Stimulated activated CD4-positive, alpha-beta T cell treated with anti-CD3 and anti-CD28 coated beads, Interleukin-2, amount 100 ng/mL, for 48 hours (primary cell): ENCODE measurements around the gene FNDC3A.
"Not testable (repeated sequence)": the region's sequence is repeated elsewhere in the genome, so short reads cannot be mapped to it uniquely, and the experiment has no call there.

ENCODE experiments used
- DNase-seq, 2 donors: peaks; one replicate each; pipeline ENCODE4 v3.0.0-alpha.2; 2020

The FNDC3A gene

DNA sequence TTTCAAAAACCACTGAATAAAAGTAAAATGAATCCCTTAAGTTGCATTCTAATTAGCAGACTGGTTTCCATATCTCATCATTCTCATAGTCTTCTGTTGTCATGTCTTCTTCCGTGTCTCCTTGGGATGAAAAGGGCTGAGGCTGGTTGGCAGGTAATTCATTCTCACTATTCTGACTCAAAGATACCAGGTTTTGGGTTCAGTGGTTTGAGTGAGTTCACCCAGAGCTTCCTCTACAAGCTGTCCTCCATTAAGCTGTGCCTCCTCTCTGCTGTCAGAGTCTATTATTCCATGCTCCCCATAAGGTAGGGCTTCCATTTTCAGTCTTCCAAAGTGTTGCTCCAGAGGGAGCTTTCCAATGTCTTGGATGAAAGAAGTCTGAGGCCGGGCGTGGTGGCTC is 68.3 kb downstream of the FNDC3A start:
- DNase-seq, result no peak

DNA sequence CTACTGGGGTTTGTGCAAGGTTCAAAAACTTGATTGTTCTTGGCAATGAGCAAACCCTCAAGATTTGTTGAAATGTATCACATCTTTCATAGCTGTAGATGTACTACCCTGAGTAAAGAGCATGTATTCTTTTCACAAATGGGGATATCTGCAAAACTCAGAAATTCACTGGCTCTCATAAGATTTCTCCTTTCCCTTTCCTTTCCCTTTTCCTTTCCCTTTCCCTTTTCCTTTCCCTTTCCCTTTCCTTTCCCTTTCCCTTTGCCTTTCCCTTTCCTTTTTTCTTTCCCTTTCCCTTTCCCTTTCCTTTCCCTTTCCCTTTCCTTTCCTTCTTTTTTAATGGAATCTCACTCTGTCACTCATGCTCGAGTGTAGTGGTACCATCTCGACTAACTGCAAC is 69.1 kb downstream of the FNDC3A start:
- DNase-seq, result no peak

DNA sequence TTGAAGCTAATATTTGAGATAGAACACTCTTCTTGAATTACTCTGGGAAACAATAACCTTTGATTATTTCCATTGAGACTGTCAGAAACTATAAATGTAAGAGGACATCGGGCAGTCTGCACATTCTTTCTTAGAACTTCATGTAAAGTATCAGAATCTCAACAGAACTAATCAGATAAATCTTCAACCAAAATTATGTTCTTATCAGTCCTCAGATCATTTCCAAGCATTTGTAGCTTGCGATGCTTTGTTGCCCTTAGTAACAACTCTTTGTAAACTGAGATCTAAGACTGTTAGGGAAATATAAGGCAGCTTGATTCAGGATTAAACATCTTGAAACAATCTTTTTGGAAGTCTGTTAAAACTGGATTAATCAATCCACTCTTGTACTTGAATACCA is 70.3 kb downstream of the FNDC3A start:
- no peak for DNase-seq

DNA sequence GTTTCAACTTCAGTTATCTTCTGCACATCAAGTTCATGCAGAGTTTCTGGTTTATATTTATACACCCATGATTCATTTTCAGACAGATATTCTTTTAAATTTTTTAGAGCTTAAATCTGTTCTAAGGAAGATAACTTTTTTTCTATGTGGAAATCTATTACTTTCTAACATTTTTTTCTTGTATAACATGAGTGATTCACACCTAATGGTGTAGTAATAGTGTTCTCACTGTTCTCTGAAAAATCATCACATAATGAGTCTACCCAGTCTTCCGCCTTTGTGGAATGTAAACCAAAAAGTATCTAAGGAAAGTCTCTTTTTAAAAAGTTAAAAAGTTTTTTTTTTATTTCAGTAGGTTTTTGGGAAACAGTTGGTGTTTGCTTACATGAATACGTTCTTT is 70.8 kb downstream of the FNDC3A start:
- no peak for DNase-seq

DNA sequence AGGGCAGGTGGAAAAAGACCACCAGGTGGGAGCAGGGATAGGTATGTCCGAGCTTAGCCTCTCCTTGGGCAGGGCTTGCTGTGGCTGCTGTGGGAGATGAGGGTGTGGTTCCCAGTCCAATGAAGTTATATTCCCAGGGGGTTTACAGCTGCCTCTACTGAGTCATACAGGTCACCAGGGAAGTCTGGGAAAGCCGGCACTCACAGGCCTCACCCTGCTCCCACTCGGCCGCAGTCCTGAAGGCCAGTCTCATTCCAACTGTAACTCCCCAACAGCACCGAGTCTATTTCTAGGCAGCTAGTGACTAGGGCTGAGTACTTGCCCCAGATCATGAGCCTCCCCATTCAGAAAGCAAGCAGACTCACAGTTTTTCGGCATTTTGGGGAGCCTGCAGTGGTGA is 77.1 kb downstream of the FNDC3A start:
- DNase-seq, result no peak

DNA sequence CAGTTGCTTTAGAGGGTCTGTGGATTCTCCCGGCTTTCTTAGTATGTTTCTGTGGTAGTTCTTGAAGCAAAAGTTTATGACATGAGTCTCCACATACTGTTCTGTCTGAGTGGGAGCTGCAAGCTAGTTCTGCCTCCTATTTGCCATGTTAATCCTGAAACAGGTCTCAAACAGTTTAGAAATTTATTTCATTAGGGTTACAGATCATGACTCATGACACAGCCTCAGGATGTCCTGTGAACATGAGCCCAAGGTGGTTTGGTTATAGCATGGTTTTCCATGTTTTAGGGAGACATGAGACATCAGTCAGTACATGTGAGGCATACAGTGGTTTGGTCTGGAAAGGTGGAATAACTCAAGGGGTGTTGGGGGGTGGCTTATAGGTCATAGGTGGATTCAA is 77.5 kb downstream of the FNDC3A start:
- no peak for DNase-seq

DNA sequence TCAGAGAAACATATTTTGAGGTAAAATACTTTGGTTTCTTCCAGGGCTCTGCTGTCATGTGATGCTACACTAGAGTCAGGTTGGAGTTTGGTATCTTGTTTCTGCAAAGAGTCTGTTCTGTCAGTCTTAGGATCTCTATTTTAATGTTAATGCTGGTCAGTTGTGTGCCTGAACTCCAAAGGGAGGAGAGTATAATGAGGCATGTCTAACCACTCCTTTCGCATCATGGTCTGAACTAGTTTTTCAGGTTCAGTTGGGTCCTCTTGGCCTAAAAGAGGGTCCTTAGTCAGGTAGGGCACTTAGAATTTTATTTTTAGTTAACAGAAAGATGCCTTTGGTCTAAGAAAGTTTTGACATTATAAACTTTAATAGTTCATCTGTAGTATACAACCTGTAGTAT is 78.2 kb downstream of the FNDC3A start:
- no peak for DNase-seq

DNA sequence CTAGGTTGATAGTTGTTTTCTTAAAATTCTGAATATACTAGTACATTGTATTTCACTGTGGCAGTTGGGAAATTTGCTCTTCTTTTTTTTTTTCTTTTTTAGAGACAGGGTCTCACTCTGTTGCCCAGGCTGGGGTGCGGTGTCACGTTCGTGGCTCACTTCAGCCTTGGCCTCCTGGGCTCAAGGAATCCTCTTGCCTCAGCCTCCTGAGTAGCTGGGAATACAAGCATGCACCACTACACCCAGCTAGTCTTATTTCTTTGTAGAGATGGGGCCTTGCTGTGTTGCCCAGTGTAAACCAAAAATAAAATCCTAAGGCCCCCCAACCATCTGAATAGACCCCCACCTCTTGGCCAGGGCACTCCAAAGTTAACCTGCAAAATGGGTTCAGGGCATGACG is 79.3 kb downstream of the FNDC3A start:
- no peak for DNase-seq

DNA sequence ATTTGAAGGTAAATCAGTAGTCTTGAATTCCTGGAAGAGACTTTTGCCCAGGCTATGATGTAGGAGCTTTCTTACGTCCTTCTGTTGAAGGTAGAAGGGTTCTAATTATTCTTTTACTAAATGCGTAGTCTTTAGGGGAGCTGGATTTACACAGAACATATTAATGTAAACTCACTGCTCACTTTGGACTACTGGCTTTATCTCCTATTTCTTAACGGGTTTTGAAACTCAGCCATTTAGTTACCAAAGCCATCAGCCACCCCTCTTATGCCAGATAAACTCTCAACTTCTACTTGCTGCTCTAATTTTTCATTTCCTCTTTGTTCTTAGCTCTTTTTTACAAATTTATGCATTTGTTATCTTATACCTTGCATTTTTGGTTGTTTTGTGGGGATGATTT is 81.5 kb downstream of the FNDC3A start:
- no peak for DNase-seq

DNA sequence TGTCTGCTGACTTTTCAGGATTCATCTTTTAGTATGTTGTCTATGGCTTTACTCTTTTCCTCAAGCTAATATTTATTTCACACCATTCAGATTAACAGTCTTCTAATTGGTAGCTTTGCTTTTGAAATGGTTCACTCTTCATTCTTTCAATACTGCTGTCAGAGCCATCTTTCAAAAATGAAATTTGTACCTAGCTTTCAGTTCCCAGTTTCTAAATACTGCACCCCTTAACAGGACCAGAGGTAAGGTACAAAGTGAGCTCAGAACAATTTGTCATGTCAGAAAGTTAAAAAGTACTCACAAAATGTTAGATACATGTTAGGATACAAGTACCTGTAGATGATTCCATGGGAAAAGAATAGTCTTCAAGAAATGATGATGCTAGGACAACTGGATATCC is 83.0 kb downstream of the FNDC3A start:
- no peak for DNase-seq

DNA sequence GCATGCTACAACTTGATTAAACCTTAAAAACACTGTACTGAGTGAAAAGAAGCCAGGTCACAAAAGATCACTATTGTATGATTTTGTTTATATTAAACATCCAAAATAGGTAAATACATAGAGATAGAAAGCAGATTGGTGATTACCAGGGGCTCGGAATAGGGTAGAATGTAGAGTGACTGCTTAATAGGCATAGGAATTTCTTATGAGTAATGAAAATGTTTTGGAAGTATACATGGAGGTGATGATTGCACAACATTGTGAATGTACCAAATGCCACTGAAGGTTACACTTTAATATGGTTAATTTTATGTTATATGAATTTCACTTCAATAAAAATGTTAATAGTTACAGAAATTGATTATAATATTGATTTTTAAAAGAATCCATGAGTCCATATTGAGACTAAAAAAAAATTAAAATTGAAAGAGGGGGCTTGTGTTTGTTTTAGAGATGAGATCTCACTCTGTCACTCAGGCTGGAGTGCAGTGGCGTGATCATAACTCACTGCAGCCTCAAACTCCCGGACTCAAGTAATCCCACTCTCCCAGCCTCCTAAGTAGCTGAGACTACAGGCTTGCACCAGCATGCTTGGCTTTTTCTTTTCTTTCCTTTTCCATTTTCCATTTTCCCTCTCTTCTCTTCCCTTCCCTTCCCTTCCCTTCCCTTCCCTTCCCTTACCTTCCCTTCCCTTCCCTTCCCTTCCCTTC is 85.1 kb downstream of the FNDC3A start:
- no peak for DNase-seq

DNA sequence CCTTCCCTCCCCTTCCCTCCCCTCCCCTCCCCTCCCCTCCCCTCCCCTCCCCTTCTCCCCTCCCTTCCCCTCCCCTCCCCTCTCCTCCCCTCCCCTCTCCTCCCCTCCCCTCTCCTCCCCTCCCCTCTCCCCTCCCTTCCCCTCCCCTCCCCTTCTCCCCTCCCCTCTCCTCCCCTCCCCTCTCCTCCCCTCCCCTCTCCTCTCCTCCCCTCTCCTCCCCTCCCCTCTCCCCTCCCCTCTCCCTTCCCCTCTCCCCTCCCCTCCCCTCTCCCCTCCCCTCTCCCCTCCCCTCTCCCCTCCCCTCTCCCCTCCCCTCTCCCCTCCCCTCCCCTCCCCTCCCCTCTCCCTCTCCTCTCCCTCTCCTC is 85.7 kb downstream of the FNDC3A start:
- not testable (repeated sequence) for DNase-seq

DNA sequence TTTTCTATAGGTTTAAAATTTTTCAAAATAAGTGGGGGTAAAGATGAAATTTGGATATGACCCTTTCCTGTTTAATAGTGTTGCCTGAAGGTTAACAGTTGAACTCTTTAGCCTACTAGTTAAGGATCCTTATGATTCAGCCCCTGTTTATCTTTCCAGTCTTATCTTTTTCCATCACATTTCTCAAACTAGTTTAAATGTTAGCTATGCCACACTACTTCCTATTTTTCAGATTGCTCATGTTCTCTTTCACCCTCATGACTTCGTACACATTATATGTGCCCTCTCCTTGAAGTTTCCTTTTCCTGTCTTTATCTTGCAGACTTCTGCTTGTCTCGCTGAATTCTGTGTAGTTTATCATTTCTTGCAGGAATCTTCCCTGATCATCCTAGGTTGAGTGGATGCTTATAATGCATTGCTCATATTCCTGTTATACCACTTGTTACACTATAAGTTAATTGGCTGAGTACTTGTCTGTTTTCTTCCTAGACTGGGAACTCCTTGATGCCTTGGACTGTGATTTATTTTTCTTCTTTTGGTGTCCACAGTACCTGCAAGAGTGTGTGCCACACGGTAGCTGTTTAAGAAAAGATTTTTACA is 86.7 kb downstream of the FNDC3A start:
- DNase-seq, result no peak

DNA sequence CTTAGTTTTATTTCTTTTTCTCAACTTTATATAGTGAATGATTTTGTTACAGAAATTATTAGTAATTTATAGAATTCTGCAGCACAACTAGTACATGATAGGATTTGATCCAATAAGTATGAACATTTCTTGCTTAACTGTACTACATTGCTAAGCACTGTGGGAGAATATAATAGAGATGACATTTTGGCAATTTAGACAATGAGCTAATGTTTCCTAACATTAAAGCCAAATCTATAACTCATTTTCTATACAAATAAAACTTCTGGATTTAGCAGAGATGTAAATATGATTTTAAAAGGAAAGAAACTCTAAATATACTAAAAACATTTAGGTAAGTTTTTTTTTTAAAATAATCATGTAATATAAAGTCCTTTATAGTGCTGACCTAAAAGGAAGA is 87.3 kb downstream of the FNDC3A start:
- DNase-seq, result no peak

DNA sequence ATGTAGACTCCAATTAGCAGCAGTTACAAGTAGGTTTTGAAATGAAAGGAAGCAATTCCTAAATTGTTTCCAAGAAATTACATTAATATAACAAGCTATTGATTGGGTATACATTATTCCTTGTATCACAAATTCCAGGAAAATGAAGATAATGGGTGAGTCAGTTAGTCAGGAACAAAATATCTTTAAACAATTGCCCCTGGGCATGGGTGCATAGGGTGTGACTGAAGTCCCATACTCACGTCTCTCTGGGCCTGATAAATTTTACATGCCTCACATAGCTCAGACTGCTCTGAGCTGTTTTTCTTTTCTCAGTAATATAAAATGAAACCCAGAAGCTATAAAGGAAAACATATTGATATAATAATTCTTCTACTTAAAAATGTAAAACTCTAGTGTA is 87.8 kb downstream of the FNDC3A start:
- DNase-seq, result no peak

DNA sequence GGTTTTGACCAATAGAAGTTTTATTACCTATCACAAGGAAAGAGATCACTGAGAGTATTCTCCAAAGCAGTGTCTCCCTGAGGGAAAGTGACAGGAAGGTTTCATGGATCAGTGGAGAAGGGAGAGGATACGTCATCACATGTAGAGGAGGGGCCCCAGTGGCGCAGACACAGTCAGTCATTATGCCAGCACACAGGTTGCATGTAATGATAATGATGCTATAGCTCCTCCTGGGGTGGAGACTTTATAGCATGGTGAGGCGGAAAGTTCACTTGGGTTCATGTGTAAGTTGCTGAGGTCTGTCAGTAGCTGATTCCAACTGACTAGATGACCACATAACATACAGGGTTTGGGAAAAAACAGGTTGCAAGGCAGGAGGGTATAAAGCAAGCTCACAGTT is 88.8 kb downstream of the FNDC3A start:
- DNase-seq, result no peak

DNA sequence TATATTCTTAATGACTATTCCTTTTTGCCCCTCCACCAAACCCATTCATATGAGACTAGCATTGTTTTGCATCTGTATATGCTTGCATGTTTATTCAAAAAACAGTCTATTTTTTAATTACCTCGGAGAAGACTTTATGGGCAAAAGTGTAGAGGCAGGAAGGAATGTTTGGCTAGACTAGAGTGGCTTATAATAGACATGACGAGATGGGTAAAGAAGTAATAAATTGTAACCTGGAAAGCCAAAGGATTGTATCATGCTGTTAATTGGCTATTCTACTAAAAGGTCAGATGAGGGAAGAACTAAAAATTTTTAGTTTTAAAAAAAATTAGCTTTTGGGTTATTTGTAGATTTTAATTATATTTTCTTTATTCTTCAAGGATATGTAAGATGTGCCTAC is 91.1 kb downstream of the FNDC3A start:
- DNase-seq, result no peak

DNA sequence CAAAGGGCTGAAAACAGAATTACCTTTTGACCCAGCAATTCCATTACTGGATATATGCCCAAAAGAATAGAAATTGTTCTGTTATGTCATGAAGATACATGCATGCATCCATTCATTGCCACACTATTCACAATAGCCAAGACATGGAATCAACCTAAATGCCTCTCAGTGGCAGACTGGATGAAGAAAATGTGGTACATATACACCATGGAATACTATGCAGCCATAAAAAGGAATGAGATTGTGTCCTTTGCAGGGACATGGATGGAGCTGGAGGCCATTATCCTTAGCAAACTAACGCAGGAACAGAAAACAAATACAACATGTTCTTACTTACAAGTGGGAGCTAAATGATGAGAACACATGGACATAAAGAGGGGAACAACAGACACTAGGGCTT is 92.8 kb downstream of the FNDC3A start:
- DNase-seq, result not testable (repeated sequence)

DNA sequence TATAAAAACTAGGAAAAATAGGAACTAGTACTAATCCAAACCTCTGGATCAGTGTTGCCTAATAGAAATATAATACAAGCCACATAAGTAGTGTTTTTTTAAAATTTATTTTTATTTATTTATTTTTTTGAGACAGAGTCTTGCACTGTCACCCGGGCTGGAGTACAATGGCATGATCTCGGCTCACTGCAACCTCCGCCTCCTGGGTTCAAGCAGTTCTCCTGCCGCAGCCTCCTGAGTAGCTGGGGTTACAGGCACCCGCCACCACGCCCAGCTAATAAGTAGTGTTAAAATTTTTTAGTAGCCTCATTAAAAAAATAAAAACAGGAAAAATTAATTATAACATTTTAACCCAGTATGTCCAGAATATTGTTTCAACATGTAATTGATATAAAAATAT is 94.3 kb downstream of the FNDC3A start:
- not testable (repeated sequence) for DNase-seq

DNA sequence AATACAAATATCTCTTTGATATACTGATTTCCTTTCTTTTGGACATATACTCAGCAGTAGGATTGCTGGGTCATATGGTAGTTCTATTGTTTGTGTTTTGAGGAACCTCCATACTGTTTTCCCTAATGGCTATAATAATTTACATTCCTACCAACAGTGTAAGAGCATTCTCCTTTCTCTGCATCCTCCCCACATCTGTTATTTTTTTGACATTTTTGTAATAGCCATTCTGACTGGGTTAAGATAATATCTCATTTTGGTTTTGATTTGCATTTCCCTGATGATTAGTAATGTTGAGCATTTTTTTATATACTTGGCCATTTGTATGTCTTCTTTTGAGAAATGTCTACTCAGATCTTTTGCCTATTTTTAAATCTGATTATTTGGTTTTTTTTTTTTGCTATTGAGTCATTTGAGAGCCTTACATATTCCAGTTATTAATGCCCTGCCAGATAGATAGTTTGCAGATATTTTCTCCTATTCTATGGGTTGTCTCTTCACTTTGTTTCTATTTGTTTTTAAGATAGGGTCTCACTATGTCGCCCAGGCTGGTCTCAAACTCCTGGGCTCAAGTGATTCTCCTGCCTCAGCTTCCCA is 95.7 kb downstream of the FNDC3A start:
- DNase-seq, result no peak

DNA sequence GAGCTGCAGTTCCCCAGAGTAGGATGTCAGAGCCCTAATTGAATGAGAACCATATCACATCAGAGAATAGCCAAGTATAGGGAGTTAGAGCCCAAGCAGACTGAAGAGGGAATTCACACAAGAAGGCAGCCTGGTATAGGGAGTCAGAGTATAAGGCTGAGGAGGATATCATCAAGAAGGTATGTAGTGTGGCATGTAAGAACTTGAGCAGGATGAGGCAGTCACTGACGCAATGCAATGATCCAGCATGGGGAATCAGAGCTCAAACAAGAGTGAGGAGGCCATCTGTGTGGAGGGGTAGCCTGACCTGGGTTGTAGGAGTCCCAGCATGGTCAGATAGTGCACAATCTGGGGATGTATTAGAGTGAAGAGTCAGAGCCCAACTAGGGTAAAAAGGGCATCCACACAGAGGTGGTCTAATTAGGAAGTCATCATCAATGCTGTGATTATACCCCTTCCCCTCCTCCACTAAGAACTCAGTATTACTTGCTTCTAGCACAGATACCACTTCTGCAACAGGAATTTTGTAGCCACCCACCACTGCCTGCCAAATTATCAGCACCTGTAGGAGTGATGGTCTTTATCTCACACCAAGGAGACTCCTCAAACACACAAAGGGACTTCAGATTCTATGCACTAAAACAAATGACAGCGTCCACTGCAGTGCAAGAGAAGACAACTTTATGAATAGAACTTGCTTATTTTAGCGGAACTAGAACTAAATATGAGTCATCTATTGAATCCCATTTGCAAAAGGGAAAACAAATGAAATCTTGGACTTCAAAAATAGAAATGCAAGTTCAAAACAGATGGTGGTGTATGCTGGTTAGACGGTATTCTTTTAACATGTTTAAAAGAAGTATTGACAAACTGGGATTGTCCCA is 107.2 kb downstream of the FNDC3A start:
- no peak for DNase-seq

DNA sequence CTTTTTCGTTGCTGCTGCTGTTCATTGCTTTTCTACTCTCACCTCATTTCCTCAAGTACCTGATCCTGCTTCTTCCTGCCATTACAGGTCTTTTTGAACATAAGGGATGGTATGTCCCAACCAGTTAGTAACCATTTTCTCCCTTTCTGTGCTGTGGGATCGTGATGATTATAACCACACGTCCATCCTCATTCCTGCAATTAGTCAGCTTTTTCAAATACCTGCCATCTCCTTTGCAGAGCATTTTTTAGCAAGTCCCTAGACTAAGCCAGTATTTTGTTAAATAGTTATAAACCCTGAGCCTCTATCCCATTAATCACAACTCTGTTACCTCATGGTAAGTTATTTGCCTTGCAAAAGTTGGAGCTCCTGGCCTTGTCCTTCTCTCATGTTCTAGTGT is 109.2 kb downstream of the FNDC3A start:
- DNase-seq, result no peak

DNA sequence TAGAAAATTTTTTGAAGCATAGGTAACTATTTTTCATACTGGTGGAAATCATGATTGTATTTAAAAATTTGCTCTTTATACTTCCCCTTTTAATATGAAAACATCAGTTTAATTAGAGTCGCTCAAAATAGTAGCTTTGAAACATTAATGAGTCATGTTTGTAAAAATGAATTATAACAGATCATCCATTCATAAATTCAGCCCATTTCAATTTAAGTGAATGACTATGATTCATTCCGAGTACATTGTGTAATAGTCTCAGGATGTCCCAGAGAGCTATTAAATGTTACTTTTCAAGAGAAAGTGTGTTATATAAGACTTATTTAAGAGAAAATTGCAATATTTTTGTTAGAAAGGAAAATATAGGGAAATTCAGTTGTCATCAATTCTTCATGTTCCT is 111.0 kb downstream of the FNDC3A start:
- DNase-seq, result no peak

DNA sequence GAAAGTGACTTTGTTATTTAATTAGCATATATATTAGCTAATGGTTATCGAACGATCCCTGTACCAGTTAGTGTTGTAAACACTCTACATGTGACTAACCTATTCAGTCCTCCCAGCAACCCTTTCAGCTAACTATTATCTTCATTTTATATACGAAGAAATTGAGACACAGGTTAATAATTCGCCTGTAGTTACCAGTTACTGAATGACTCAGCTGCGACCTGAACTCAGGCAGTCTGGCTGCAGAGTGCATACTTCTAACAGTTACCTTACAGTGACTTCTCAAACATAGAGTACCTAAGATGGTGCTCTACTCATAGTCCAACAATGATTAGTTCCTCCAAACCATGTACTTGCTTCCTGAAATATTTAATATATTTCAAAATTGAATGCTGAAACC is 117.7 kb downstream of the FNDC3A start:
- no peak for DNase-seq
